GM10248 (cell line): ENCODE results near the gene CNTNAP2.
A peak's percentile ranks its signal among the peaks of the same experiment; 100 is the strongest.
"Not testable (repeated sequence)": the region's sequence is repeated elsewhere in the genome, so short reads cannot be mapped to it uniquely, and the experiment has no call there.

Source experiments
- CTCF ChIA-PET: fragments of 300-600 bp; sonication (Branson Sonifier 250); formaldehyde crosslinking; extraction: SDS; loops from one replicate; lab custom pipeline; 2021; ENCODE audit warnings: antibody characterized with exemption; lab: Yijun Ruan, JAX
- POLR2A ChIA-PET: fragments of 350-650 bp; sonication (Branson Sonifier 250); formaldehyde crosslinking; extraction: SDS; loops from one replicate; lab custom pipeline; 2020; ENCODE audit warnings: antibody characterized with exemption; lab: Yijun Ruan, JAX
- DNase-seq: peaks from one replicate; pipeline ENCODE4 v3.0.0; 2012; ENCODE audit errors: extremely low spot score
- TF ChIP-seq, protein P1 (sequence below): IDR thresholded peaks from 2 replicates; pipeline ENCODE4 v1.5.1; 2012; ENCODE audit warnings: mild to moderate bottlenecking, low read depth; ENCODE audit errors: extremely low read depth, missing control alignments, control extremely low read depth

Gene CNTNAP2

GRCh38 chr7:148442141-148442655, 2325.6 kb downstream of the CNTNAP2 start:
- ChIA-PET CTCF (no interaction called here), POLR2A (no interaction called here)
- no peak for DNase-seq
- TF ChIP-seq, protein P1, sequence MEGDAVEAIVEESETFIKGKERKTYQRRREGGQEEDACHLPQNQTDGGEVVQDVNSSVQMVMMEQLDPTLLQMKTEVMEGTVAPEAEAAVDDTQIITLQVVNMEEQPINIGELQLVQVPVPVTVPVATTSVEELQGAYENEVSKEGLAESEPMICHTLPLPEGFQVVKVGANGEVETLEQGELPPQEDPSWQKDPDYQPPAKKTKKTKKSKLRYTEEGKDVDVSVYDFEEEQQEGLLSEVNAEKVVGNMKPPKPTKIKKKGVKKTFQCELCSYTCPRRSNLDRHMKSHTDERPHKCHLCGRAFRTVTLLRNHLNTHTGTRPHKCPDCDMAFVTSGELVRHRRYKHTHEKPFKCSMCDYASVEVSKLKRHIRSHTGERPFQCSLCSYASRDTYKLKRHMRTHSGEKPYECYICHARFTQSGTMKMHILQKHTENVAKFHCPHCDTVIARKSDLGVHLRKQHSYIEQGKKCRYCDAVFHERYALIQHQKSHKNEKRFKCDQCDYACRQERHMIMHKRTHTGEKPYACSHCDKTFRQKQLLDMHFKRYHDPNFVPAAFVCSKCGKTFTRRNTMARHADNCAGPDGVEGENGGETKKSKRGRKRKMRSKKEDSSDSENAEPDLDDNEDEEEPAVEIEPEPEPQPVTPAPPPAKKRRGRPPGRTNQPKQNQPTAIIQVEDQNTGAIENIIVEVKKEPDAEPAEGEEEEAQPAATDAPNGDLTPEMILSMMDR: no peak

GRCh38 chr7:148442933-148443332, 2326.3 kb downstream of the CNTNAP2 start:
- TF ChIP-seq, protein P1: no peak
- CTCF ChIA-PET: no interaction called here
- DNase-seq: no peak
- POLR2A ChIA-PET: no interaction called here

GRCh38 chr7:148445260-148446044, 2328.9 kb downstream of the CNTNAP2 start:
- CTCF ChIA-PET: interaction anchor here (1.2 to 1.3 kb wide), 2 partner anchors 13 to 180 kb away, joined by 3 read pairs; no protein-coding TSS in a partner anchor
- DNase-seq: no peak
- POLR2A ChIA-PET: no interaction called here
- TF ChIP-seq, protein P1: no peak

DNA sequence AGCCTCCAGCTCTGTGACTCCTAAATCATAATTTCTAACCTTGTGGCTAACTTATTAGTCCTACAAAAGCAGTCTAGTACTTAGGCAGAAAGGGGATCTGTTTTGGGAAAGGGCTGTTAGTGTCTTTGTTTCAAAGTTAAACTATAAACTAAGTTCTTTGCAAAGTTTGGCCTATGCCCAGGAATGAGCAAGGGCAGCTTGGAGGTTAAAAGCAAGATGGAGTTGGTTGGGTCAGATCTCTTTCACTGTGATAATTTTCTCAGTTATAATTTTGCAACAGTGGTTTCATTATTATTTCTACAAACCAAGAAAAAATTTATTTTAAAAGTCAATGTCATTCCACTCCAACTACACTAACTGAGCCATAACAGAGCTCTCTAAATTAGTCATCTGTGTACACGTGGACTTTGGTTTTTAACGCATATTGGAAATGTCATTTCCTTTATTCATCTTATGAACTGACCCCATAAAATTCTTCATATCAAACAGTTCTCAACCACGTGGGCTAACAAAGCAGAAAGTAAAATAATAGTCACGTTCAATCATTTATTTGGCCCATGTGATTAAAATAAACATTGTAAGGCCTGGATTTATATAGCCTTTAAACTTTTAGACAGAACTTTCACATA, 2330.7 kb downstream of the CNTNAP2 start:
- TF ChIP-seq, protein P1: no peak
- ChIA-PET POLR2A (interaction anchor here (0.5 kb wide), 1 partner anchor 39 kb away, joined by 5 read pairs; no protein-coding TSS in a partner anchor), CTCF (interaction anchor here (1.3 kb wide), 1 partner anchor 11 kb away, joined by 4 read pairs; no protein-coding TSS in a partner anchor)
- peak; percentile 28 for DNase-seq

GRCh38 chr7:148451526-148451925, 2334.9 kb downstream of the CNTNAP2 start:
- CTCF ChIA-PET: interaction anchor here (0.8 kb wide), 1 partner anchor 515 kb away, joined by 3 read pairs; no protein-coding TSS in a partner anchor
- POLR2A ChIA-PET, DNase-seq: not testable (repeated sequence)

- ChIA-PET CTCF (interaction anchor here (1.3 to 2.2 kb wide), 2 partner anchors 38 to 194 kb away, joined by 3 to 8 read pairs; no protein-coding TSS in a partner anchor), POLR2A (no interaction called here)
- TF ChIP-seq, protein P1: no peak
- no peak for DNase-seq
Observed at GRCh38 chr7:148456351-148456750, 2339.8 kb downstream of the CNTNAP2 start.
